GM18517 (cell line): Measurements from ENCODE around the gene RAI1.

Source experiments
- ATAC-seq: cut with Tn5 transposase; IDR thresholded peaks from one replicate; pipeline ENCODE4 v1.9.1; 2021; ENCODE audit warnings: mild to moderate bottlenecking, moderate library complexity; ENCODE audit not compliant: unreplicated experiment

RAI1 gene

GRCh38 chr17:17763734-17764133, 82.5 kb downstream of the RAI1 start:
- no peak for ATAC-seq

- no peak for ATAC-seq
Observed at GRCh38 chr17:17765359-17766076, 84.3 kb downstream of the RAI1 start.

GRCh38 chr17:17766077-17766743, 85.0 kb downstream of the RAI1 start:
- ATAC-seq: no peak

GRCh38 chr17:17766744-17767120, 85.5 kb downstream of the RAI1 start:
- ATAC-seq: no peak

GRCh38 chr17:17767154-17767869, 86.1 kb downstream of the RAI1 start:
- no peak for ATAC-seq

GRCh38 chr17:17767887-17768418, 86.7 kb downstream of the RAI1 start:
- ATAC-seq: no peak

- no peak for ATAC-seq
Observed at GRCh38 chr17:17768424-17769088, 87.3 kb downstream of the RAI1 start.

GRCh38 chr17:17769869-17770631, 88.8 kb downstream of the RAI1 start:
- no peak for ATAC-seq

GRCh38 chr17:17770632-17771044, 89.4 kb downstream of the RAI1 start:
- no peak for ATAC-seq

GRCh38 chr17:17771498-17772201, 90.4 kb downstream of the RAI1 start:
- no peak for ATAC-seq

- no peak for ATAC-seq
Observed at GRCh38 chr17:17772231-17772630, 91.0 kb downstream of the RAI1 start.

- ATAC-seq: no peak
Observed at GRCh38 chr17:17774009-17774881, 93.0 kb downstream of the RAI1 start.

- no peak for ATAC-seq
Observed at GRCh38 chr17:17776889-17777288, 95.6 kb downstream of the RAI1 start.

GRCh38 chr17:17778308-17779014, 97.2 kb downstream of the RAI1 start:
- no peak for ATAC-seq

- no peak for ATAC-seq
Observed at GRCh38 chr17:17779015-17779611, 97.9 kb downstream of the RAI1 start.

- no peak for ATAC-seq
Observed at GRCh38 chr17:17780922-17781590, 99.8 kb downstream of the RAI1 start.
